Hindlimb muscle (tissue), 1 donor: ENCODE results near the gene KRTAP12-4. TPM values are rescaled to one million over a fixed set of nuclear protein-coding genes. Genes with fewer than 3 reads are reported as not detected.
"Not testable (repeated sequence)": the region's sequence is repeated elsewhere in the genome, so short reads cannot be mapped to it uniquely, and the experiment has no call there.

Experiments
- DNase-seq: peaks from one replicate; pipeline ENCODE4 v3.0.0-alpha.2; 2013
- polyA plus RNA-seq: library from polyadenylated mRNA; unstranded; fragments of 120-200 nt; gene quantifications from one replicate; pipeline ENCODE4 v1.2.1, GENCODE V29; 2013; ENCODE audit not compliant: insufficient read length

The KRTAP12-4 gene
- polyA plus RNA-seq, 1 donor = not detected

DNA sequence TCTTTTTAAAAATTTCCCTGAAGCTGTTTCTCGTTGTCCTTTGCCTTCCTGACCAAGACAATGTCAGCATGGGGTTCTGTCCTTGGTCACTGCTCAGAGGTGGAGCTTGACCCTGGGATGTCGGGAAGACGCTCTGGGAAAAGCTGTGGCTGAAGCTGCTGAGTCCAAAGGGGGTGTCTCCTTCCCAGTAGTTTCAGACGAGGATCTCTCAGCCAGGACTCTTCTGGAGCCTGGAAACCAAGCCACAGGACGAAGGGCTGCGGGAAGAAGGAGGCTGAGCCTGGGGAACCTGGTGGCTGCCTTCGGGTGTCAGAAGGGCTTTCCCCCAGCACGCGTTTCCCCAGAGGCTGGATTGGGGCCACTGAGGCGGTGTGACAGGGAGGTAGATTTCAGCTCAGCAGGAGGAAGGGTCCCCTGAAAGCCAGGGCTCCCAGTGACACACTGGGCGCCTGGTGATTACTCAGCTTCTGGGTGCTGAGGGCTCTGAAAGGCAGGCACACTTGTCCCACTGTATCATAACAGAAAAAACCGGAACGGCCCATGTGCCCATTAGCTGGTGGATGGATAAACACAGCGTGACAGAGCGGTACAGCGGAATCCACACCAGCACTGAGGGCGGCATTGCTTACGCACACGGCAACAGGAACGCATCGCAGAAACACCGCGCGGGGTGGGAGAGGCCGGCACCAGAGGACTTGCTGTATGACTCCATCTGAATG, 32.5 kb upstream of the KRTAP12-4 start:
- DNase-seq = no peak

DNA sequence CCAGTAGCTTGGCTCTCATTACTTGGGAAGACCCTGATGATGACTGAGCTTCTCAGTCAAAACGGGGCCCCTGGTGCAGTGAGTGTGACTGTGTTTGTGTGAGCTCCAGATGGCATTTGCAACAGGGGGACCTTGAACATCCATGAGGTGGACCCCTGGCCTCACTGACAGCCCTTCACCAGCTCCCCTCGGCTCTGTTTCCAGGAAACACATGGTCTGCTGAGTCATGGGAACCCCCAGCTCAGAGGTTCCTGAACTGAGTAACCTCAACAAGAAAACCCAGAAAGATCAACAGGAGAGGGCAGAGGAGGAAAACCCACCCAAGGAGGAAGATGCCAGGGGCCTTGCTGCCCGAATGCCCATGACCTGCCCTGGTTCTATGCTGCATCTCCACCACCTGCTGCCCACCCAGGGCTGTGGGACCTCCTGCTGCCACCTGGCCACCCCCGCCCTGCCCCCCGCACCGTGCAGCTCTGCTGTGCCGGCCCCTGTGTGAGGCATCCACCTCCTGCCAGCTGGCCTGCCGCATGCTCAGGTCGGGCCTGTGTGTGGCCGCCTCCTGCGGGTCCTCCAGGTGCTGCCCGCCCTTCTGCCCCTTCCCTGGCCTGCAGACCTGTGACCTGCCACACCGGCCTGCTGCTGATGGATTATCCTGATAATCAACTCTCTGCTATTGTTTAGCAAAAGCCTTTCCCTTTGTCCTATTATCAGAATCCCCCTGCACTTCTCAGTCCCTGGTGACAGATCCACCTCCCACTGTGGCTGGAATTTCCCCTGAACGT, 31.7 kb upstream of the KRTAP12-4 start:
- DNase-seq = no peak

DNA sequence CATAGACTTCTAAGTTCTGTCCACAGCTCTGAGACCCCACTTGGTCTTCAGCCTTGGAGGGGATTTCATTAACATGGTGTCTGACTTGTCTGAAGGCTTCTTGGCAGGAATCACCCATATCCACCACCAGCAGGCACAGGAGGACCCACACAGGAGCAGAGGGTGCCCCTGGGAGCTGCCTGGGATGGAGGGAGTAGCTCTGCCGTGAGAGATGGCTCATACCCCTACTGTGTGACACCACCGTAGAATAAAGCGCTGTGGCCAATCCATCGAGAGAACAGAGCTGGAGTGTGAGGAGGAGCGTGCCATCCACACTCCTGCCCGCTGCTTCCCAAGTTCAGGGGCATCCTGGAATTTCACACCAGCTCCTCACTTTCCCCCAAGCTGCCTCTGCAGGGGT, 30.6 kb upstream of the KRTAP12-4 start:
- not testable (repeated sequence) for DNase-seq

DNA sequence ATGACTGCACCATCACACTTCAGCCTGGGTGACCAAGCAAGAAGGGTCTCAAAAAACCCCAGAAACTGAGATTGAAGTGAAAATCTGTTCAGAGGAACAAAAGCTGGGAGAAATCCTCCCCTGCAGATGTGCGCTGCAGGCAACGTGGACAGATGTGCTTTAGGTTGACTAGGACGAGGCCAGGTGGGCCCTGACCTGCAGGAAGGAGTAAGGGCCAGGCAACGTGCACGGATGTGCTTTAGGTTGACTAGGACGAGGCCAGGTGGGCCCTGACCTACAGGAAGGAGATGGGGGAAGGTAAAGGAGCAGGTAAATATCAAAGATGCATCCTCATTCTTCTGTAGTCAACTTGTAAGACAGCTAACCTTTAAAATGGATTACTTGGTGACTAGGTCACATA, 30.0 kb upstream of the KRTAP12-4 start:
- DNase-seq = no peak

DNA sequence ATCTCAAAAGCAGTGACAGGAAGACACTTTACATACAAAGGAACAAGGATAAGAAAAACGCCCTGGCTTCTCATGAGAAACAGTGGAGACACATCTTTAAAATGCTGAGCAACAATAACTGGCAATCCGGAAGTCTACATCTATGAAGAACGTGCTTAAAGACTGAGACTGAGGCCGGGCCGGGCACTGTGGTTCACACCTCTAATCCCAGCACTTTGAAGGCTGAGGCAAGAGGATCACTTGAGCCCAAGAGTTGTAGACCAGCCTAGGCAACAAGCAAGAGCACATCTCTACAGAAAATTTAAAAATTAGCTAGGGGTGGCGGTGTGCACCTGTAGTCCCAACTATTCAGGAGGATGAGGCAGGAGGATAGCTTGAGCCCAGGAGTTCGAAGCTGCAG, 29.6 kb upstream of the KRTAP12-4 start:
- no peak for DNase-seq

DNA sequence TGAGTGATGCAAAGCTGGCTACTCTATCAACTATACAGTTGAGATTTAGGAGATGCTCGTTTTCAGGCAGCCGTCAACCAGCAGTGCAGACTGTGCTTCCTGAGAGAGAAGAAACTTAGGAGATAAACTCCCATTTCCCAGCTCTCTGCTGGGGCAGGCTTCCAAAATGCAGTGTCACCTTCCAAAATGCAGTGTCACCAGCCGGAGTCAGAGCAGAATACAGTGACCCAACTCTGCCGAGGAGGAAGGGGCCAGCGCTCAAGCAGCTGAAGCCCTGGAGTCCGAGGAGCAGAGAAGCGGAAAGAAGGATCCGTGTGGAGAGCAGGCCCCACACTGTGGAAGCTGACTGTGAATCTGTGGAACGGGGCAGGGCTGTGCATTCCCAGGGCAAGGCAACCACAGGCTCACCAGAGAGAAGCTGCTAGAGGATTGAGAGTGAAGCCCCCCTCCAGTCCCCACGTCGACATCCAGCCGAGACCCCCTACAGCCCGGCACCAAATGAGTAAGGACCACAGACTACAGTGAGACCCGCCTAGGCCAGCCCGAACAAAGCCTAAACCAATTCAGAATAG, 28.2 kb upstream of the KRTAP12-4 start:
- no peak for DNase-seq

DNA sequence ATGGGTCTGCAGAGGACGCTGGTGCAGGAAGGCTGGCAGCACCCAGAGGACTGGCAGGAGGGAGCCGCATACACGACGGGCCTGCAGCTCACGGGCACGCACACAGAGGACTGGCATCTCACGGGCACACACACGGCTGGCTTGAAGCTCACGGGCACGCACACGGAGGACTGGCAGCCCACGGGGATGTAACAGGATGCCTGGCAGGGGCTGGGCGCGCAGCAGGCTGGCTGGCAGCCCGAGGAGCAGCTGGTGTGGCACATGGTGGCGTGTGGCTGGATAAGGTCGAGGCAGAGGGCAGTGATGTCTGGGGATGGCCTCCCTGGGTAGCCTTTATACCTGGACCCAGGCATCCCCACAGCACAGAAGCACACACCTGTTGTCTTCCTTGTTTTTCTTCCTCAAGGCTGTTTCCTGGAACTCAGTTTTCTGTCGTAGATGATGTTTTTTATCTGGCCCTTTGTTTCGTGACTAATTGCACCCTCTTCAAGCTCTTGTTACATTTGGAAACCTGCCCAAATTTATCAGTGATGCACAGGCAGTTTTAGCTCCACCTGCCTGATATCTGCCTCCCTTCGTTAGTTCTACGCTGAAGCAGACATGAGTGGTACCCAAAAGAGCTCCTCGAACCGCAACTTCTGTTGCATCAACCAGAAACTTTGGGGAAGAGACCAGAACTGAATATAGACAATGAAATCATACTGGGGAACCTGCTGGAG, 27.6 kb upstream of the KRTAP12-4 start, which contains the start of gene KRTAP12-1:
Gene KRTAP12-1 (minus strand): TSS at position 303 of the 719 bp plus-strand sequence. CDS start 40 bp downstream, at position 263.
- DNase-seq = no peak

DNA sequence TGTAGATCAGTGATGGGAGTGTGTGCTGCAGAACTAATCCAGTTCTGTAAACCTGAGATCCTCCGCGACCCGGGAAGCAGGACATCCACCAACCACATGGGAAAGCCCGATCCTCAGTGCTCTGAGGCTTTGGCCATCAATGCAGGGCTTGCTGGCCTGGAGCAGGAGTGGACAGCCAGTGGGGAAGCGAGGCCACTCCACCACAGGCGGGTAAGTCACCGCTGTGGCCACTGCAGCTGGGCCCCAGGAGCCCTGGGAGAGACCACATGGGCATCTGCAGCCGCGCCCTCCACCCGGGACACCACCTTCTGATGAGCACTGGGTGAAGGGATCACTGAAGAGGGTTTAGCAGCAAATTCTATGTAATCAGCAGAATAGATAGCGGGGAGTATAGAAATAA, 26.7 kb upstream of the KRTAP12-4 start:
- no peak for DNase-seq

DNA sequence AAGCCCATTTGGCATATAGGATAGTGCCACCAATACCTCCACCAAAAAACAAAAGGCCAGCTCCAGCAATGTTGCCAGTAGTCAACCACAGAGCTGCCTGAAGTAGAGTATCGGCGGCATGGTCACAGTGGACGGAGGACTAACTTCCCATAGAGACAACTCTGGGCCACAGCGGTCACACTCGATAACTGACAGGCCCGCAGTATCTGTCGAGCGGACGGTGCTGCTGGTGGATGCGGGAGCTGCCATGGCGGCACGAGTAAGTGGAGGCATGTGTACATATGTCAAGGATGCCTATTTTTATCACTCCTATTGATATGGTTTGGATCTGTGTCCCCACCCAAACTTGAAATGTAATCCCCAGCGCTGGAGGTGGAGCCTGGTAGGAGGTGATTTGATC, 23.4 kb upstream of the KRTAP12-4 start:
- DNase-seq = no peak

DNA sequence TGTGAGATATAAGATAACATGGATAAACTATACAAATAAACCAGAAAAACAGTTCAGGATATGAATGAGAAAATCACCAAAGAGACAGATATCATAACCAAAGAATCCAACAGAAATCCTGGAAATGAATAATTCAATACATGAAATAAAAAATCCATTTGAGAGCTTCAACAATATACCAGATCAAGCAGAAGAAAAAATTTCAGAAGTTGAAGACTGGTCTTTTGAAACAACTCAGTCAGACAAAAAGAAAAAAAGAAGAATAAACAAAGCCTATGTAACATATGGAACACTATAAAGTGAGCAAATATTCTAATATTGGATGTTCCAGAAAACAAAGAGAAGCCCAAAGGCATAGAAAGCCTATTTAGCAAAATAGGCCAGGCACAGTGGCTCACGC, 17.5 kb upstream of the KRTAP12-4 start:
- no peak for DNase-seq

DNA sequence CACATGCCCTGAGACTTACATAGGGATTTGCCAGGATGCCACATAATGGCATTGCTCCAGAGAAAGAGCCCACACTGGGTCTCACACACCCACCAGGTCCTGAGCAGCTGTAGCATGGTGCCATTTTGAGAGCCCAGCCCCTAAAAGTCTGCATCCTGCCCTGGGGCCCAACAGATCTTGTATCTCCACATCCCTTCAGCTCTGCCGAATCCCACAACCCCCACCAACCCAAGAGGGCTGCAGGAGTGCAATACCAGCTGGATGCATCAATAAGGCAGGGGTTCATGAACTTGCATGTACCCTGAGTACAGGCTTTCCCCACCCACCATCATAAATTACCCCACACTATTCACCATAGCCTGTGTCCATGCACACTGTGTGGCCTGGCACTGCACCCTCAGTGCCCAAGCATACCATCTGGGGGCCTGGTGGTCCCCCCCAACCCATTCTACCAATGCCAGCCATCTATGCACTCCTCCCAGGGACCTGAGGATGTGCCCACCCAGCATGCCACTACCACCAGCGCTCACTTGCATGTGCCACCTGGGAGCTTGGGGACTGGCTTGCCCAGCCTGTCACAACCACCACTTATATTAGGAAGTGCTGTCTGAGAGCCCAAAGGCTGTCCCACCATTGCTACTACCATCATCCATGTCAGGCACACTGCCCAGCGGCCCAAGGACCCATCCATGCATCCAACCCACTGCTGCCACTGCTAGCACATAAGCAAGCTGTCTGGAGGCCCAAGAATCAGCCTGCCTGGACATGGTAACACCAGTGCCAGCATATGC, 16.4 kb upstream of the KRTAP12-4 start:
- DNase-seq = no peak

DNA sequence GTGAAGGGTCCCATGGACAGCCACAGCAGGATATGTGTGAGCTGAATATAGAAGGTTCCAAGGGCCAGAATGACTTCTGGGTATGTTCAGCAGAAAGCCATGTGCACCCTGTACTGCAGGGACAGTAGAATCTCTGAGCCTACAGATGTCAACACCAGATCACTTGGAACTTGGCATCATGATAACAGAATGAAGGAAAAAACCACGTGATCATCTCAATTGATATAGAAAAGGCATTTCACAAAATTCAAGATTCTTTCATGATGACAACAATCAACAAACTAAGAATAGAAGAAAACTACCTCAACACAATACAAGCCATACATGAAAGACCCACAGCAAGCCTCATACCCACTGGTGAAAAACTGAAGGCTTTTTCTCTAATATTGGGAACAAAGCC, 13.2 kb upstream of the KRTAP12-4 start:
- no peak for DNase-seq

DNA sequence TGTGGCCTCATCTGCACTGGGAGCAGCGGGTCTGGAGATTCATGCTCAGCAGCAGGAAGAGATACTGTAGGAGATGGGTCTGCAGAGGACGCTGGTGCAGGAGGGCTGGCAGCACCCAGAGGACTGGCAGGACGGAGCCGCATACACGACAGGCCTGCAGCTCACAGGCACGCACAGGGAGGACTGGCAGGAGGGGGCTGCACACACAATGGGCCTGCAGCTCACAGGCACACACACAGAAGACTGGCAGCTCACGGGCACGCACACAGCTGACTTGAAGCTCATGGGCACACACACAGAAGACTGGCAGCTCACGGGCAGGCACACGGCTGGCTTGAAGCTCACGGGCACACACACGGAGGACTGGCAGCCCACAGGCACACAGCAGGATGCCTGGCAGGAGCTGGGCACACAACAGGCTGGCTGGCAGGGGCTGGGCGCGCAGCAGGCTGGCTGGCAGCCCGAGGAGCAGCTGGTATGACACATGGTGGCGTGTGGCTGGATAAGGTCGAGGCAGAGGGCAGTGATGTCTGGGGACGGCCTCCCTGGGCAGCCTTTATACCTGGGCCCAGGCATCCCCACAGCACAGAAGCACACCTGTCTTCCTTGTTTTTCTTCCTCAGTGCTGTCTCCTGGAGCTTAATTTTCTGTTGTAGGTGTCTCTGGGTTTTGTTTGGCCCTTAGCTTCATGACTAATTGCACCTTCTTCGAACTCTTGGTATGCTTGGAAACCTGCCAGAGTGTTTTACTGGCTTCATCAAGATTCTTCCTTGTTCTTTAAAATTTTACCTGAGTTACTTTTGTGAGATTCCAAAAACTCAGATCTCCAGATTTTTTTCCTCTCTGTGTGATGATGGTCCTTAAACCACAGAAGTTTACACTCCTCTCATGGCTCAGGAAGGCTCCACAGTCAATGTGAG, 12.2 kb upstream of the KRTAP12-4 start, which contains the start of gene KRTAP12-2:
Gene KRTAP12-2 (minus strand): TSS at position 527 of the 920 bp plus-strand sequence. CDS start 41 bp downstream, at position 486.
- DNase-seq = no peak

DNA sequence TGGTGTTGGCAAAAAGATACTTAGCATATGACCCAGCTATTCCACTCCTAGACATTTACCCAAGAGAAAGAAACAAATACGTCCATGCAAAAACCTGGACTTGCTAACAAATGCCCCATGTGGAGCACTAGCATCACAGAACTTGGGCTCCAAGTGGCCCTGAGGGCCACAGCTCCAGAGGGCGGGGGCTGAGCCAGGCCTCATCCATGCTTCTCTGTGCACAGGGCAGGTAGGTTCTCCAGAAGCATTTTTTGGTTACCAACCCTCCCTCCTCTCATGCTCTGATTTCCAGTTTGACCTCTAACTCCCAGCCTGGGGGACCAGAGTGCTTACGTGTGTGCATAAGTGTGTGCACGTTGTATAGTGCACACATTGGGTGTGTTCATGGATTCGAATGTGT, 10.2 kb upstream of the KRTAP12-4 start:
- DNase-seq = no peak

DNA sequence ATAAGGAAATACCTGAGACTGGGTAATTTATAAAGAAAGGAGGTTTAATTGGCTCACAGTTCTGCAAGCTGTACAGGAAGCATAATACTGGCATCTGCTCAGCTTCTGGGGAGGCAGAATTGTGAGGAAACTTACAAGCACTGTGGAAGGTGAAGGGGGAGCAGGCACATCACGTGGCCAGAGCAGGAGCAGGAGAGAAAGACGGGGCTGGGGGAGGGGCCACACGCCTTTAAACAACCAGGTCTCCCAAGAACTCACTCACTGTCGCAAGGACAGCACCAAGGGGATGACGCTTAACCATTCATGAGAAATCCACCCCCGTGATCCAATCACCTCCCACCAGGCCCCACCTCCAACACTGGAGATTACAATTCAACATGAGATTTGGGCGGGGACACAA, 7.1 kb upstream of the KRTAP12-4 start:
- not testable (repeated sequence) for DNase-seq

DNA sequence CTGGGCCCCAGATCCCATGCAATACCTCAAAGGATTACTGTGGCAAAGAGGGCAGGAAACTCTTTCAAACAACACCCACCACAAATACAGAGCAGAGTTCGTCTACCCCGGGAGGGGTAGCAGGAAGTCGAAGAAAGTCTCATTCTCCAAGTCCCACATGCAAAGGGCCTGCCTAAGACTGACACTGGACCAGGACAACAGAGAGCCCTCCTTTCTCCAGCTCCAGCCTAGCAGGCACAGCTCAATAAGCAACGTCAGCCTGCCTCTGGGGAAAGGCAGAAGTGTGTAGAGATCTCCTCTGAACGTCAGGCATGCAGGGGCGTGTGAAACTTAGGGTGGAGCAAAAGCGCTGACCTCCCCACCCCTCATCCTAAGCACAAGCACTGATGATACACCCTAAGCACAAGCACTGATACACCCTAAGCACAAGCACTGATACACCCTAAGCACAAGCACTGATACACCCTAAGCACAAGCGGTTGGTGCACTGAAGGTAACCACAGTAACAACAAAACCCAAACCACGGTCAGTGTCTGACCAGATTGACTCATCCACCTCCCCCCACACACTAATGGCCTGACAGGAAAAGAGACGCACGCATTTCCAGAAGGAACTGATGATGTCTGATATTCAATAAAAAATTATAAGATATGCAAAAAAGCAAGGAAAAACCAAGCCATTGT, 4.6 kb upstream of the KRTAP12-4 start:
- DNase-seq = no peak

DNA sequence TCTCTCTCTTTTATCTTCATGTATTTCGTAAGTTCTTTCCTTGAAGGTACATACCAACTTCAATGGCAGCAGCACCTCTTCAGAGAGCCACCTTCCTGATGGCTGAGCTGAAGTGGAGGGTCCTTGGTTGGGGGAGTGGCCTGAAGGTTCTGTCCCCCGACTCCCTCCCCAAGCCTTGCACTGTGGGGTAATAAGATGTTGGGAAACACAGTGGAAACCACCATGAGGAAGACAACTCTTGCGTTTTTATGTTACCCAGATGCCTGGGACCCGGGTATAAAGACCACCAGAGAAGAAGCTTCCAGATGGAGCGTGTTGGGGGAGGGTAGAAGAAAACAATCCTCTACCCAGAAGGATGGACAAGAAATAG, 4.1 kb upstream of the KRTAP12-4 start:
- no peak for DNase-seq

DNA sequence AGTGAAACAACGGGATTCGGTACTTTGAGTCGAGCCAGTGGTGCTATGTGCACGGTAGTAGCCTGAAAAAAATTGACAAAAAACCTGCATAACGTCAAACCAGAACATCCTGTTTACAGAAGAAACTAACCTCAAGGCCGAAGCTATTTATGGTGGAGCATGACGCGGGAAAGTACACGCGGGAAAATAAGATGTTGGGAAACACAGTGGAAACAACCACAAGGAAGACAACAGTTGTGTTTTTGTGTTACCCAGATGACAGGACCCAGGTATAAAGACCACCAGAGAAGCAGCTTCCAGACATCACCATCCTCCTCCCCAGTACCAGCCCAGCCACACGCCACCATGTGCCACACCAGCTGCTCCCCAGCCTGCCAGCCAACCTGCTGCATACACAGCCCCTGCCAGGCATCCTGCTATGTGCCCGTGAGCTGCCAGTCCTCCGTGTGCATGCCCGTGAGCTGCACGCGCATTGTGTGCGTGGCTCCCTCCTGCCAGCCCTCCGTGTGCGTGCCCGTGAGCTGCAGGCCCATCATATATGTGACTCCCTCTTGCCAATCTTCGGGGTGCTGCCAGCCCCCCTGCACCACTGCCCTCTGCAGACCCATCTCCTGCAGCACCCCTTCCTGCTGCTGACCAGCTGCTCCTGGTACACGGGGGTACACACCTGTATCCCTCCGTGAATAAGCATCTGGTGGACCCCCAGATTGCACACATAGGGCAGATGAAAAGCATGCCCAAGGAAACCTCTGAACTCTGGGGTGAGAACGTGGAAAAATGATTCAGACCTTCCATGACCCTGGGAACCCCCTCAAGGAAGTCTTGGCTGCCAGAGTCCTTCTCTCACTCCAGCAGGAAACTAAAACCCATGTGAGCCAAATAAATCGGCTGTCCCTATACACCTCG, 3.4 kb upstream of the KRTAP12-4 start, which contains the start of gene KRTAP12-3:
Gene KRTAP12-3 (plus strand): TSS at position 298 of the 906 bp plus-strand sequence. CDS start 48 bp downstream, at position 346.
- no peak for DNase-seq

DNA sequence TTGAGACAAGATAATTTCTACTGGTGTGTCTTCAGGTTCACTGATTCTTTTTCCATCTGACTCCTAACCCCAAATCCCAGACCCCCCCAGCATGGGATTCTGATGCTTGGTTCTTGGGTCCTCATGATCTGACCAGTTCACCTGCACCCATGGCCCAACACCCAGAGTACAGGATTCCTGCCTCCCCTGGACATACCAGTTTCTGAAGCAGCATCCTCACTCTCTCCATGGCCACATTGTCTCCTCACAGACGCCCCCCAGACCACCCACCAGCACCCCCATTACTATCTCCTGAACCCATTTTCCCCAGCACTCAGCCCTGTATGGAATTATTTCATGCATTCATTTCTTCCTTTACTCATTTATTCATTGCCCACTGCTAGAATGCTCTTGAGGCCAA, 2.4 kb upstream of the KRTAP12-4 start:
- no peak for DNase-seq
